Measurements from ENCODE around the gene PHEX.

DNA sequence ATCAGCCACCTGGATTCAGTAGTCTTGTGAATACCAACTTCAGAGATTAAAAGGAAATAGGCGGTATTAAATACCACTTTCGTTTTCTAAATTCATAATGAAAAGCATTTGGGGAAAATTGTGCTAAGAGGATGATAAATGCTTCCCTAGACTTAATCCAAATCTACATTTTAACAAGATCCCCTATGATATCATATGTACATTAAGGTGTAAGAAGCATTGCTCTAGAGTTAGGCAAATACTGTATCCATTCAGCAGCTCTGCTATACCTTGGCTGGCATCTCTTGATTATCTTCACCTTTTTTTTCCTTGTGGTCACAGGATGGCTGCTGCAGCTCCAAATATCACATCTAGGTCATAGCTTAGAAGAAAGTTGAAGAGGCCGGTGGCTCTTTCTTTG, 40.6 kb upstream of the PHEX start:
- TF ChIP-seq, protein P1, sequence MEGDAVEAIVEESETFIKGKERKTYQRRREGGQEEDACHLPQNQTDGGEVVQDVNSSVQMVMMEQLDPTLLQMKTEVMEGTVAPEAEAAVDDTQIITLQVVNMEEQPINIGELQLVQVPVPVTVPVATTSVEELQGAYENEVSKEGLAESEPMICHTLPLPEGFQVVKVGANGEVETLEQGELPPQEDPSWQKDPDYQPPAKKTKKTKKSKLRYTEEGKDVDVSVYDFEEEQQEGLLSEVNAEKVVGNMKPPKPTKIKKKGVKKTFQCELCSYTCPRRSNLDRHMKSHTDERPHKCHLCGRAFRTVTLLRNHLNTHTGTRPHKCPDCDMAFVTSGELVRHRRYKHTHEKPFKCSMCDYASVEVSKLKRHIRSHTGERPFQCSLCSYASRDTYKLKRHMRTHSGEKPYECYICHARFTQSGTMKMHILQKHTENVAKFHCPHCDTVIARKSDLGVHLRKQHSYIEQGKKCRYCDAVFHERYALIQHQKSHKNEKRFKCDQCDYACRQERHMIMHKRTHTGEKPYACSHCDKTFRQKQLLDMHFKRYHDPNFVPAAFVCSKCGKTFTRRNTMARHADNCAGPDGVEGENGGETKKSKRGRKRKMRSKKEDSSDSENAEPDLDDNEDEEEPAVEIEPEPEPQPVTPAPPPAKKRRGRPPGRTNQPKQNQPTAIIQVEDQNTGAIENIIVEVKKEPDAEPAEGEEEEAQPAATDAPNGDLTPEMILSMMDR (IDR thresholded peaks at IDR 0.05; ENCODE audit: low read depth, low read length) = no peak
- no peak for TF ChIP-seq EZH2phosphoT487 (IDR thresholded peaks at IDR 0.05; ENCODE audit: low read depth)

Measured in OCI-LY3 (cell line).